ENCODE results near the gene F2RL1.
"Not testable (repeated sequence)": the region's sequence is repeated elsewhere in the genome, so short reads cannot be mapped to it uniquely, and the experiment has no call there.

The F2RL1 gene

GRCh38 chr5:76852772-76853171, 33.9 kb downstream of the F2RL1 start:
- no peak for DNase-seq

DNA sequence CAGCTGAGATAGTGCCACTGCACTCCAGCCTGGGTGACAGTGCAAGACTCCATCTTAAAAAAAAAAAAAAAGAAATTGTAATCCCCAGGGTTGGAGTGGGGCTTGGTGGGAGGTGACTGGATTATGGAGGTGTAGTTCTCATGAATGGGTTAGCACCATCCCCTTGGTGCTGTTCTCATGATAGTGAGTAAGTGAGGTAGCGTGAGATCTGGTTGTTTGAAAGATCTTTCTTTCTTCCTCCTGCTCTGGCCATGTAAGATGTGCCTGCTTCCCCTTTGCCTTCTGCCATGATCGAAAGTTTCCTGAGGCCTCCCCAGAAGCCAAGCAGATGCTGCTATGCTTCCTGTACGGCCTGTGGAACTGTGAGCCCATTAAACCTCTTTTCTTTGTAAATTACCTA, 34.9 kb downstream of the F2RL1 start:
- peak in 1 of 2 donors; percentile 16 for DNase-seq

DNA sequence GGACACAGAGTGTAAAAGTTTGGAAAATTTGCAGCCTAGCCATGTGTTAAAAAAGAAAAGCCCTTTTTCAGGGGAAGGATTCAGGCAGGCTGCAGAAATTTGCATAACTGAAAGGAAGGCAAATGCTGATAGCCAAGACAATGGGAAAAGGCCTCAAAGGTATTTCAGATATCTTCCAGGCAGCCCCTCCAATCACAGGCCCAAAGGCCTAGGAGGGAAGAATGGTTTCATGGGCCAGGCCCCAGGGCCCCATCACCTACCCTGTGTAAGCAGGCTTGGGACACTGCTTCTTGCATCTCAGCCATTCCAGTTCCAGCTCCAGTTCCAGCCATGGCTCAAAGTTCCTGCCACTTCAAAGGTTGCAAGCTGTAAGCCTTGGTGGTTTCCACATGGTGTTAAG, 35.8 kb downstream of the F2RL1 start:
- DNase-seq = no peak

- not testable (repeated sequence) for DNase-seq
Observed at GRCh38 chr5:76855501-76855900, 36.7 kb downstream of the F2RL1 start.

GRCh38 chr5:76855961-76856360, 37.1 kb downstream of the F2RL1 start:
- DNase-seq = peak; percentile 8 to 98

DNA sequence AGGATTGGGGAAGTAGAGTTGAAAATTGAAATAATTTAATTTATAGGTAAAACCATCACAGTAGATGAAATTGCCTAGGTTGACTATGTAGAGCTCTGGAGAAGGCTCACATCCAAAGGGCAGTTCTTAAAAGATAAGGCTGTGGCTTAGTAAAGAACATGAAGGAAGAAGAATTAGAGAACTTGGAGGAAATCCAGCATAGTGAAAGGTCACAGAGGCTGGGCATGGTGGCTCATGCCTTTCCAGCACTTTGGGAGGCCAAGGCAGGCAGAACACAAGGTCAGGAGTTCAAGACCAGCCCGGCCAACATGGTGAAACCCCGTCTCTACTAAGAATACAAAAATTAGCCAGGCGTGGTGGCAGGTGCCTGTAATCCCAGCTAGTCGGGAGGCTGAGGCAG, 38.0 kb downstream of the F2RL1 start:
- peak in 1 of 2 donors; percentile 42 for DNase-seq

GRCh38 chr5:76859591-76860247, 40.9 kb downstream of the F2RL1 start:
- no peak for DNase-seq

GRCh38 chr5:76861612-76862011, 42.8 kb downstream of the F2RL1 start:
- no peak for DNase-seq

- no peak for DNase-seq
Observed at GRCh38 chr5:76863001-76863400, 44.2 kb downstream of the F2RL1 start.

GRCh38 chr5:76866503-76866902, 47.7 kb downstream of the F2RL1 start:
- DNase-seq = no peak

DNA sequence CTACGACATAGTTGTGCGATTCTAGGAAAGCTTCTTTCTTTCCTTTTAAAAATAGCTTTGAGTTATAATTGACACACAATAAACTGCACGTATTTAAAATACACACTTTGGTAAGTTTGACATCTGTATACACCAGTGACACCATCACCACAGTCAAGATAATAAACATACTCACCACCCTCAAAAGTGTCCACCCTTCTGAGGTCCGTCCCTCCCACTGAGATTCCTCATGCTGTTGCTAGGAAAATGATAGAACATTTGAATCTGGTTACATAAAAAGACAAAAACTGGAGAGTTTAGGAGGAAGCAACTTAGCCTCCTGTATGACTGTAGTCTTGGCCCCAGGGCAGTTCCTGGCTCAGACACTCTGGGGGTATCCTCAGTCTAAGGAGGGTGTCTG, 48.2 kb downstream of the F2RL1 start:
- DNase-seq = no peak

DNA sequence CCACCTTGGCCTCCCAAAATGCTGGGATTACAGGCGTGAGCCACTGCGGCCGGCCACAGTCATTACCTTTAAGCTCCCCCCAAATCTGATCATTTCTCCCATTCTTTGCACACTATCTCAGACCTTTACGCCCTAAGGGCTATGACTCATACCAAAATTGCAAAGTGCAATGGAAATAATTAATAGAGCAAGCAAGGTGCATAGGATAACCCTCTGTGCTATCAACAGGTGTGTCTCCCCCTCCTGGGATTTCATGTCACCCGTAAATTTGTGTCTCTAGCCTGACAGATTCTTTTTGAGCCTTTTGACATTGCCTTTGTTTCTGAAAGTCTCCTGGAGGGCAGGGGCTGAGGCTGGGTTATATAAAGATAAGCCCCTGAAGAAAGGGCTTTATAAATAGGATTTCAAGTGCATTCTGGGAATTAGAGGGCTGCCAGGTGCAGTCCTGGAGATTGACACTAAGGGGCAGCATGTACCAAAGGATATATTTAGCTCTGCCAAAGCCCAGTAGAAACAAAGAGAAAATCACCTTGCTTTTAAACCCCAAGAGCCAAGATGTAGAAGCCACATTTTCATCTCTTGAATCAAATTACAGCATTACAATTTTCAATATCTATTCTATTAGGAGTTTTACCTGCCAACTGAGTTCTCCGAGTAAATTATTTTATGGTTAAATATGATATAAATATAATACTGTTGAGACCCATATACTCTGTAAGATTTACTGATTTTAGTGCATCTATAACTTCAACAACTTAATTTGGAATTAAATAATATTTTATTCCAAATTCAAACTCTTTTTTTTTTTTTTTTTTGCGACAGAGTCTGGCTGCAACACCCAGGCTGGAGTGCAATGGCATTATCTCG, 49.2 kb downstream of the F2RL1 start:
- peak in 1 of 2 donors; percentile 55 for DNase-seq

GRCh38 chr5:76870046-76870445, 51.2 kb downstream of the F2RL1 start:
- DNase-seq = no peak

- peak in 1 of 2 donors; percentile 63 for DNase-seq
Observed at GRCh38 chr5:76874088-76874581, 55.3 kb downstream of the F2RL1 start.
